Suppressor macrophage treated with lipopolysaccharide for 4 hours (primary cell): ENCODE data around the gene USP12.
A peak's percentile ranks its signal among the peaks of the same experiment; 100 is the strongest.
"Not testable (repeated sequence)": the region's sequence is repeated elsewhere in the genome, so short reads cannot be mapped to it uniquely, and the experiment has no call there.

Source experiments
- DNase-seq: peaks from one replicate; pipeline ENCODE4 v3.0.0-alpha.2; 2020

The USP12 gene, protein sequence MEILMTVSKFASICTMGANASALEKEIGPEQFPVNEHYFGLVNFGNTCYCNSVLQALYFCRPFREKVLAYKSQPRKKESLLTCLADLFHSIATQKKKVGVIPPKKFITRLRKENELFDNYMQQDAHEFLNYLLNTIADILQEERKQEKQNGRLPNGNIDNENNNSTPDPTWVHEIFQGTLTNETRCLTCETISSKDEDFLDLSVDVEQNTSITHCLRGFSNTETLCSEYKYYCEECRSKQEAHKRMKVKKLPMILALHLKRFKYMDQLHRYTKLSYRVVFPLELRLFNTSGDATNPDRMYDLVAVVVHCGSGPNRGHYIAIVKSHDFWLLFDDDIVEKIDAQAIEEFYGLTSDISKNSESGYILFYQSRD

DNA sequence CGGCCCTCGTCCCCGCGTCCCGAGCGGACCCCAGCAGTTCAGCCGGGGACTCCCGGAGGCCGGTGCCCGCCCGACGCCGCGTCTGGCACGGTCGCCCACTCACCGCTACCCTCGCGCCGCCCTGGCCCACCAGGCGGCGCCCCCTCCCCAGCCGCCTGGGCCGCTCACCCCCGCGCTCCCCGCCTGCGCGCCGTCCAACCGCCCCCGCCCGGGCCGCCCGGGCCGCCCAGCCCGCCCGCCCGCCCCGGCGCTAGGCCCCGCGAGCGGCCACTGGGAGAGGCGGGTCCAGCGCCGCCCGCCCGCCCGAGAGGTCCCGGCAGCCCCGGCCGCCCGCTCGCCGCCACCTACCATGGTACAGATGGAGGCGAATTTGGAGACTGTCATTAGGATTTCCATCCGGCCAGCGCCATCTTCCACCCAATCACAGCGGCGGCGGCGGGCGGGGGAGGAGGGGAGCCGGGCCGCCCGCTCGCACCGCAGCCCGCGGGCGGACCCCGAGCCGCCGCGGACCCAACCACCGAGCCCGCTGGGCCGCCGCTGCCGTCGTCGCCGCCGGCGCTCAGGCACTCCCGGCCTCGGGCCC lies at the start of gene USP12:
USP12 (minus strand) TSS at position 568 of the 583 bp plus-strand sequence; CDS start at position 396, 172 bp downstream.
- DNase-seq = peak; percentile 48

DNA sequence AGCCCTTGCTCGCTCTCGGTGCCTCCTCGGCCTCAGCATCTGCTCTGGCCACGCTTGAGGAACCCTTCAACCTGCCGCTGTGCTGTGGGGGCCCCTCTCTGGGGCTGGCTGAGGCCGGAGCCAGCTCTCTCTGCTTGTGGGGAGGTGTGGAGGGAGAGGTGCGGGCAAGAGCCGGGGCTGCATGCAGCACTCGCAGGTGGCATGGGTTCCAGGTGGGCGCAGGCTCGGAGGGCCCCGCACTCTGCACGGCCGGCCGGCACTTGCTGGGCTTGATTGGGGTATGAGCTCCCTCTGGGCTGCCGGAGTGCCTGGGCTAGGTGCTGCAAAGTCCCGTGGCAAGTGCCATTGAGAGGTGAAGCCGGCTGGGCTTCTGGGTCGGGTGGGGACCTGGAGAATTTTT lies 48.0 kb upstream of the USP12 start:
- DNase-seq = no peak

DNA sequence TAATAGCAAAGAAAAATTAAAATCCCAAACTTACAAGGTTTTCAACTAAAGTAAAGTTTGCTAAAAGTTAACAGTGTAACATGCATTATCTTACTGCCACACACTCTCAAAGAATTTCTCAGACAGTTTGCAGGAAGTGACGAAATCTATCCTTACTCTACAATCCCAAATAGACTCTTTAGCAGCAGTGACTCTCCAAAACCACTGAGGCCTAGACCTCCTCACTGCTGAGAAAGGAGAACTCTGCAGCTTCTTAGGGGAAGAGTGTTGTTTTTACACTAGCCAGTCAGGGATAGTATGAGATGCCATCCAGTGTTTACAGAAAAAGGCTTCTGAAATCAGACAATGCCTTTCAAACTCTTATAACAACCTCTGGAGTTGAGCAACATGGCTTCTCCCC lies 47.2 kb upstream of the USP12 start:
- DNase-seq = peak; percentile 14

DNA sequence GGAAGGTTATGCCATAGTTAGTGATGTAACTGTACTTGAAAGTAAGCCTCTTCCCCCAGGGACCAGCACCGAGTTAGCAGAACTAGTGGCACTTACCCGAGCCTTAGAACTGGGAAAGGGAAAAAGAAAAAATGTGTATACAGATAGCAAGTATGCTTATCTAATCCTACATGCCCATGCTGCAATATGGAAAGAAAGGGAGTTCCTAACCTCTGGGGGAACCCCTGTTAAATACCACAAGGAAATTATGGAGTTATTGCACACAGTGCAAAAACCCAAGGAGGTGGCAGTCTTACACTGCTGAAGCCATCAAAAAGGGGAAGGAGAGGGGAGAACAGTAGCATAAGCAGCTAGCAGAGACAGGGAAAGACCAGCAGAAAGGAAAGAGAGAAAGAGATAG lies 46.2 kb upstream of the USP12 start:
- peak; percentile 43 for DNase-seq

DNA sequence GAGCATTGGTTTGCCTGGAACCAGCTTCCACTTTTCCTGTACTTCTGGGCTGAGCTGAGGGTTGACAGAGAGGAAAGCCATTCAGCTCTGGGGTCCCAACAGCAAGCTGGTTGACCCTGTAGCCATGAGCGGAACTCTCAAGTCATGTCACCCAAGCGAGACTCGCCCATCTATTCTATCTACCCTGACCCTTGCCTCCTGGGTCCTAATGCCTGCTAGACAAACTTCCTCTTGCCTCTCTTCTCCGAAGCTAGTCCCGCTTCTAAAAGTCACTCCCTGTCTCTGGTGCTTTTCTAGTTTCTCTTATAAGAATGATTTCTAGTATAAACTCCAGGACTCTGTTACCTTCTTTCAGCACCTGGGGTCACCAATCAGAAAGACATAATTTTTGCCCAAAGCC lies 41.8 kb upstream of the USP12 start:
- DNase-seq = not testable (repeated sequence)

DNA sequence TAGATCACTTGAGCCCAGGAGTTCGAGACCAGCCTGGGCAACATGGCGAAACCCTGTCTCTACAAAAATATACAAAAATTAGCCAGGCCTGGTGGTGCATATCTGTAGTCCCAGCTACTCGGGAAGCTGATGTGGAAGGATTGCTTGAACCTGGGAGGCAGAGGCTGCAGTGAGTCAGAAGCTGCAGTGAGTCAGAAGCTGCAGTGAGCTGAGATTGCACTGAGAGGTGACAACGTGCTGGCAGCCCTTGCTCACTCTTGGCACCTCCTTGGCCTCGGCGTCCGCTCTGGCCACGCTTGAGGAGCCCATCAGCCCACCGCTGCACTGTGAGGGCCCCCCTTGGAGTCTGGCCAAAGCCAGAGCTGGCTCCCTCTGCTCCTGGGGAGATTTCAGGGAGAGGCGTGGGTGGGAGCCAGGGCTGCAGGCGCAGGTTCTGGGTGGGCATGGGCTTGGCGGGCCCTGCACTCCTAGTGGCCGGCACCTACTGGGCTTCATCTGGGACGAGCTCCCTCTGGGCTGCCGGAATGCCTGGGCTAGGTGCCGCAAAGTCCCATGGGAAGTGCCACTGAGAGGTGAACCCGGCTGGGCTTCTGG lies 40.3 kb upstream of the USP12 start:
- peak; percentile 24 for DNase-seq

DNA sequence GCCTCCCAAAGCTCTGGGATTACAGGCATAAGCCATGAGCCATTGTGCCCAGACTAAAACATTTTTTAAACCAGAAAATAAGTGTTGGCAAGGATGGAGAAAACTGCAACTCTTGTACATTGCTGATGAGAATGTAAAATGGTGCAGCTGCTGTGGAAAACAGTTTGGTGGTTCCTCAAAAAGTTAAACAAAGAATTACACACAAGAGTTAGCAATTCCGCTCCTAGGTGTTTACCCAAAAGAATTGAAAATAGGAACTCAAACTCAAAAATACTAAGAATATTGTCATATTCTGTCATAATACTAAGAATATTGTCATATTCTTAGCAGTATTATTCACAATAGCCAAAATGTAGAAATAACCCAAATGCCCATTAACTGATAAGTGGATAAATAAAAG lies 39.7 kb upstream of the USP12 start:
- DNase-seq = no peak

DNA sequence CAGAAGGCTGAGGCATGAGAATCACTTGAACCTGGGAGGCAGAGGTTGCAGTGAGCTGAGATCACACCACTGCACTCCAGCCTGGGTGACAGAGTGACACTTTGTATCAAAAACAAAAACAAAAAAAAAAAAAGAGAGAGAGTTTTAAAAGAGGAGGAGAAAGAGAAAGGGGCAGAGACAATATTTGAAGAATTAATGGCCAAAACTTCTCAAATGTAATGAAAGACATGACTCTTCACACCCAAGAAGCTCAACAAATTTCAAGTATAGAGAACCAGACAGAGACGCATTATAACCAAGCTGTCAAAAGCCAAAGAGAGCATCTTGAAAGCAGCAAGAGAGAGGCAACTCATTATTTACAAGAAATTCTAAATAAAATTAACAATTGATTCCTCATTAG lies 36.9 kb upstream of the USP12 start:
- no peak for DNase-seq

DNA sequence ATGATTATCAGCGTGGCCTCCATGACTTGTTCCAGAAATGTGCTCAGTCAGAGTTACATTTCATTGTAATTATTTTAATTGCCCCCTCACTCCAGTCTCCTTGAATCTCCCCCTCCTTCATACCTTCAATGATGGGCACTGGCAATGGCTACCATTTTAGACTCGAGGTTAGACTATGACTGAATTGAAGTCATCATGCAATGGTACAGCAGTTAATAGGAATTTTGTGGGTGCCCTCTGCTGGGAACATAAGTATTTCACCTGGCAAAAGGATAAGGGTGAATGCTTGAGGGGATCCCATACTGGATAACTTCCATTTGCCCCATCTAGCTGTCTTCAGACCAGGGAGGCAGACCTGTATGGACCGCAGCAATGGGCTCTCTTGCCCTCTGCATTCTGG lies 32.2 kb upstream of the USP12 start:
- DNase-seq = peak; percentile 33

DNA sequence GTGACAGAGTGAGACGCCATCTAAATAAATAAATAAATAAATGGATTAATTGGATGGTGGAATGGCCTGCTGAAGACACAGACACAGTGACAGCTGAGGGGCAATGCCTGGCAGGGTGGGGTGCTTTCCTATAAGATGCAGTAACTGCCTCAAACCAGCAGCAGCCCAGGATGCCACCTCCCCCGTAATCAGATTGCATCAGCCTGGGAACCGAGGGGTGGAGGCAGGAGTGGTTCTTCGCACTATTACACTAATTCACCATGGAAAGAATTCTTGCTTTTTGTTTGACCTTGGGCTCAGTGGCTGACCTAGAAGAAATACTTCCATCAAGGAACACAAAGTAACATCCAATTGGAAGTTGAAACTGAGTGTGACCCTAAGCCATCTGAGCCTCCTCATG lies 31.6 kb upstream of the USP12 start:
- no peak for DNase-seq

DNA sequence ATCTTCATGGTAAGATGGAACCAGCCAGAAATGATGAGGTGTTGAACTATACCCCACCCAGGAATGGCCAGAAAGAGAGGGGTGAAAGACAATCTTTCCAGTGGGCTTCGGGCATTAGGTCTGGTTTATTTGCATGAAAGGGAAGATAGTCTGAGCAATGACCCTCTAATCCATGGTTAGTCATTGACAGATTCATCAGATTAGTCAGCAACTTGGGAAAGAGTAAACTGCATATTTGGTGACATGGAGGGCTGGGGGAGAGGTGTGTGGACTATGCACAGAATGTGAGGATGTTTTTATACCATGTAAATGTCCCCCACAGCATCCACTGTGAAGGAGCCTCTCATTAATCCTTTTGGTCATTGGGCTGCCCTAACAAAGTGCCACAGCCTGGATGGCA lies 30.1 kb upstream of the USP12 start:
- no peak for DNase-seq

DNA sequence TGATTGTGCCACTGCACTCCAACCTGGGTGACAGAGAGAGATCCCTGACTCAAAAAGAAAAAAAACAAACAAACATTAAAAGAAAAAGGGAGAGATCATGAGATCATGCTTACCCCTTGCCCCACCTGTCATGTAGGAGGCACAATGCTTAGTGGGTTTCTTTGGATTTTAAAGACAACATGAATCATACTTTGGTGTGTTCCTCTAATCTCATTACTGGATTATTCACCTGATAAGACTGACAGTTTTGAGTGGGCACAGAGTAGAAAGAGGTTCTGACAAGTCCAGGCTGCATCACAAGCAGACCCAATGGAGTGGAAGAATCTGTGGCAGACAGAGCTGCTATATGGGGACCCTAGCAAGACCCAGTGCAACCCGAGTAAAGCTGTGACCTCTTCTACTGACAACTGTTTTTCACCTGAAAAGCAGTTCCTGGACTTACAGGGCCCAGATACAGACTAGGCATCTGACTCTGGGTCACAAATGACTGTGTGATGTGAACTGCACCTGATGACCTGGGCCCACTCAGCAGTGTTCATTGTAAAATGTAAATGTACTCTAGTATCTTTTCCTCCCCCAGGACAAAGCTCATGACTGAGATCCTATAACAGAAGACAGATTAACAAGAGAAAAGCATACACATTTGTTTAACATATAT lies 28.9 kb upstream of the USP12 start:
- no peak for DNase-seq

DNA sequence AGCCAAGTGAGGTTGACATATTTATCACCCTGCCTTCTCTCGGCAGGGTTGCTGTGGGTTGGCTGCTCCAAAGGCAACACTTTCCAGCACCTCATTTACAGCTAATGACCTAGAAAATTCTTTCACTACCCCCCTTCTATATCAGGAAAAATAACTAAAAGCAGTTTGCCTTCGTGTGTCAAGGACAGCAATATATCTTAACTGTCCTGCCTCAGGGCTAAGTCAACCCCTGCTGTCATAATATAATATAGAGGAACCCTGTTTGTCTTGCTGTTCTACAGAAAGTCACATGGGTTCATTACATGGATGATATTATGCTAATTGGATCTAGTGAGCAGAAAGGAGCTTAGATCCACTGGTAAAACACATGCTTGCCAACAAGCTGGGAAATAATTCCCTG lies 28.1 kb upstream of the USP12 start:
- DNase-seq = no peak

DNA sequence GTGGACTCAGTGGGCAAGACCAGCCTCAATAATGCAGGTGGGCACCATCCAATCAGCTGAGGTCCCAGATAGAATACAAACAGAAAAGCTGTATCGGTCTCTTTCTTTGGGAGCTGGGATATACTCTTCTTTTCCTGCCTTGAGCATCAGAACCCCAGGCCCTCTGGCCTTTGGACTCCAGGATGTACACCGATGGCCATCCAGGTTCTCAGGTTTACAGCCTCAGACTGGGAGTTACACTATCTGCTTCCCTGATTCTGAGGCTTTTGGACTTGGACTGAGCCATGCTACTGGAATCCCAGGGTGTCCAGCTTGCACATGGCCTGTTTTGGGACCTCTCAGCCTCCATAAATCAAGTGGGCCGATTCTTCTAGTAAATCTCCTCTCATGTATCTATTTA lies 27.6 kb upstream of the USP12 start:
- DNase-seq = no peak

DNA sequence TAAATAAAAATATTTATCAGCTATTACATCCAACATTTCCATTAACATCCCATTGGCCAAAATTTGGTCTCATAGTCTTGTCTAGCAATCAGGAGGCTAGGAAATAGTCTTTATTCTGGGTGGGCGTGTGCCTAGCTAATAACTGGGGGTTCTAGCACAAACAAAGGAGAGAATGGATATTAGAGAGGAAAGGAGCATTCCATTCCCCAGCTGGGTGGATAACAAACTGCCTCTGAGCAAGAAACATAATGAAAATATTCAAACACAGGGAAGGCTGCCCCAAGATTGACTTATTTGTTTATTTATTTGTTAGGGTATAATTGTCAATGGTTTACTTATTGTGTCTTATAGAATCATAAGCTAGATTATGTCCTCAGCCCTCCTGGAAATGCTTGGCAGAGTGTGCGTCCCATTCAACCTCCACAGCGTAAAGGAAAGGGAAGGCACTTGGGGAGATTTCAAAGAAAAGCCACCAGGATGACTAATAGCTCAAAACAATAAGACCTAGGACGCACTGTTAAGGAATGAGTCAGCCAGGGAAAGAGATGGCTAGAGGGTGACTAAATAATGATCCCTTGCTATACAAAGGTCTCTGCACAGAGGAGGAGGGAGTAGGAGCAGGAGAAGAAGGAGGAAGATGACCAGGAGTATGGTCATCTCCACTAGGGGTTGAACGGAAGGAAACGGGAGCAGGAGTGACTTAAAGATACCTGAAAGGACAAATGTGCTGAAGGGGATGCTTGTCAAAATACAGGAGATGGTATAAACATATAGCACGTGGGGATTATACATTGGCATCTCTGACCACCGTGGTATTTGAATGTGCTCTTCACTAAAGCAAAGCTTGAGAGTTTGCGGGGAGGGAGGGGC lies 23.5 kb upstream of the USP12 start:
- peak; percentile 89 for DNase-seq

DNA sequence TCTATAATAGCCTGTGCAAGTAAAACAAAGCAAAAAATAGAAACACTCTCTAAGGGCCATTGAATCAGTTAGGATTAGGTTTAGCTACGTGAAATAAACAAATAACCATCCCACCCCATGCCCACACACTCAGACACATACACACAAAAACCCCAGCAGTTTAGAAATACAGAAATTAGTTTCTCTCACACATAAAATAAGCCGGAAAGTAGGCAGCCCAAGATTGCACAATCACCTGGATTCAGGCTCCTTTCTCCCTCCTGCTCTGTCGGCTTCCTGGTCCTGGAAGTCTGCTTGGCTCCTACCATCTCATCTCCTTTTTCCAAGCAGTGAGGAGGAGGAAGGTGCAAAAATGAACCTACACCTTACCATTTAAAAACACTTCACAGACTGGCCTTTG lies 22.6 kb upstream of the USP12 start:
- DNase-seq = no peak

DNA sequence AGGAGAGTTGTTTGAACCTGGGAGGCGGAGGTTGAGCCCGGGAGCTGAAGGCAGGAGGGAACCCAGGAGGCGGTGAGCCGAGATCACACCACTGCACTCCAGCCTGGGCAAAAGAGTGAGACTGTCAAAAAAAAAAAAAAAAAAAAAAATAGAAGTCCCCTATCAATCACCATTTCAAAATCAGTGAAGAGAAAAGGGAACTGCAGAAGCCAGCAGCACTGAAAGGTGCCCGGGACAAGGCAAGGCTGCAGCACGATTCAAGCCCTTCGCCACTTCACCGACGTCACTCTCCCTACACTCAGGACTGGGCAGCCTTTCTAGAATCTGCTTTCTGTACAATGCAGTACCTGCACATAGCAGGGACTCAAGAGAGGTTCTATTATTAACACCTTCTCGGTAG lies 21.9 kb upstream of the USP12 start:
- DNase-seq = no peak

DNA sequence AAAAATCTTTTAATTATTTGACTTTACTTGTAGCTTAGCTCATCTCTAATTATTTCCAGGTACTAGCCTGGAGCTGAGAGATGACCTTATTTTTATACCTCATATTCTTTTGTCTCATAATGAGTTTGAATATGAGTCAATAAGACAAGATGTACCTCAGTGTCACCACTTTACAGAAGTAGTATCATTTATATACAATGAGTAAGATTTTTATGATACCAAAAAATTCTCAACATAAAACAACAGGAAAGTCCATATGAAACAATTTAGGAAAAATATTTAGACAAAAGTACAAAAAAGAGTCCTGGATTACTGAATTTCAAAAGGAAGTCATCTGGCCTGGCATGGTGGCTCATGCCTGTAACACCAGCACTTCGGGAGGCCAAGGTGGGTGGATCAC lies 21.4 kb upstream of the USP12 start:
- DNase-seq = no peak

DNA sequence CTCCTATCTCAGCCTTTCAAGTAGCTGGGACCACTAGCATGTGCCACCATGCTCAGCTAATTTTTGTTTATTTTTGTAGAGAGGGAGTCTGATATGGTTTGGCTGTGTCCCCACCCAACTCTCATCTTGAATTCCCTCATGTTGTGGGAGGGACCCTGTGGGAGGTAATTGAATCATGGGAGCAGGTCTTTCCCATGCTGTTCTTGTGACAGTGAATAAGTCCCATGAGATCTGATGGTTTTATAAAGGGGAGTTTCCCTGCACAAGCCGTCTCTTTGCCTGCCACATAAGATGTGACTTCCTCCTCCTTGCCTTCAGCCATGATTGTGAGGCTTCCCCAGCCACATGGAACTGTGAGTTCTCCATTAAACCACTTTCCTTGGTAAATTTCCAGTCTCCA lies 20.8 kb upstream of the USP12 start:
- peak; percentile 81 for DNase-seq

DNA sequence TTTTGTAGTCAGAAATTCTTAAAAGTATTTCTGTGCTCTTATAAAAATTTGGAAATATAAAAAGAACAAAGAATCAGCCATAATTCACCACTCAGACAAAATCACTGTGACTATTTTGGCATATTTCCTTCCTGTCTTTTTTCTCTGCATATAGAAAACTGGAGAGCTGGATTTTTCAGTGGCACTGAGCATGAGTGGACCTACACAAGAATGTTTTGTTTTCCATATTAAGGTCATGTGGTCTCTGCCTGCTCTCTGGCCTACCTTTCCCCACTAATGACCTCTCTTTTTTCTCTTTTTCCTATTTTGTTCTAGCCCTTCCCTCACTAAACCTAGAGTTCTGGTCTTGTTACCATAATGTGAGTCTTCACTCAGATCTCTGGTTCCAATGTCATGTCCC lies 17.6 kb upstream of the USP12 start:
- DNase-seq = no peak

DNA sequence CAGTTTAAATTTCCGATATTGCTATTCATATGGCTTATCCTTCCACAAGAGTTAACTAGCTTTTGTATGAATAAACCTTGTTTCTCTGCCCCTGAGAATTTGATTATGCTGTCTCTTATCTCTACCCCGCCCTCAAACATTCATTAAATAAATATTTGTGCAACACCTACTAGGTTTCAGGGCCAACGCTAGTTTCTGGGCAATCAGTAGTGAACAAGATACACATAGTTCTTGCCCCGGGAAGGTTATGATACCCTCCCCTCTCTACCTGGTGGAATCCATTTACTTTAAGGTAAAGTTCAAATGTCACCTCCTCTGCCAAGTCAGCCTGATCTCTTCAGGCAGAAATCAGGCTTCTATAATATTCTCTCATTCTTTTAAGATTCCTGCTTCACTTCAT lies 16.6 kb upstream of the USP12 start:
- DNase-seq = no peak

DNA sequence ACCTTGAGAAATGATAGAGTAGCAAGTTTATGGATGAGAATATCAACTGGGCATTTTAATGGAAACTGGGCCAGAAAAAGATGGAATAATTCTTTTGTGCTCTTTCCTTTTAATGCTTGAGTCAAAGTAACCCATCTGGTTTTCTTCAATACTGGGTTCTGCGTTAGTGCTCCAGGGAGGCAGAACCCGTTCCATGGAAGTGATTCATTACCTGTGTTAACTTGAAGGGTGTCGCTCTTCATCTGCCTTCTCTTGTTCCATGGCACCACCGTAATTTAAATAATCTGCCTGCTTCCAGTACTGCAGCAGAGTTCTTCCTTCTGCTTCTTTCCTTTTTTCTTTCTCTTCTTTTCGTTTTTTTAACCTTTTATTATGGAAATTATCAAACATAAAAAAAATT lies 14.7 kb upstream of the USP12 start:
- DNase-seq = no peak

DNA sequence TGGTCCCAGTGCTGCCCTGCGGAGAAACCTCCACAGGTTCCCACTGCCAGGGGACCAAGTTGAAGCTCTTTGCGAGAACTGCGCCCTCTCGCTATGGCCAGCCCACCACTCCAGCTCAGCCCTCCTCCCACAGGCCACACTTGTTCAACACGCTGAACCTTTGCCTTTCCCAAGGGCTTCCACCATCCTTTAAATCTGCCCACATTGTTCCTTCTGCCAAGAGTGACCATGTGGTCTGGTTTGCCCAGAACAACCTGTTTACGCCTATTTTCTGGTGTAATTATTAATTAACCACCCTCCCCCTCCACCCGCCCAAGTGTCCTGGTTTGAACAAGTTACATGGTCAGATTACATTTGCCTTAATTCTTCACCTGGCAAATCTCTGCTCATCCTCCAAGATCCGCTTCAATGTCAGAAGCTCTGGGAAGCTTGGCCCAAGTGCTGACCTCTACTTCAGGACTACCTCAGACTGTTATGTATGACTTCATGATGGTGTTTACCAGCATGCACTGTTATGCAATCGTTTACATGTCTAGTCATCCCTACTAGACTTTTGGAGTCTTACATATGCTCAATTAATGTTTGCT lies 12.0 kb upstream of the USP12 start:
- DNase-seq = peak; percentile 51
